GM04503 (cell line): ENCODE results near the gene SPDYE11.
"Not testable (repeated sequence)": the region's sequence is repeated elsewhere in the genome, so short reads cannot be mapped to it uniquely, and the experiment has no call there.

Experiments
- DNase-seq: peaks from one replicate; pipeline ENCODE4 v3.0.0-alpha.2; 2012; ENCODE audit warnings: low read depth

SPDYE11 gene

DNA sequence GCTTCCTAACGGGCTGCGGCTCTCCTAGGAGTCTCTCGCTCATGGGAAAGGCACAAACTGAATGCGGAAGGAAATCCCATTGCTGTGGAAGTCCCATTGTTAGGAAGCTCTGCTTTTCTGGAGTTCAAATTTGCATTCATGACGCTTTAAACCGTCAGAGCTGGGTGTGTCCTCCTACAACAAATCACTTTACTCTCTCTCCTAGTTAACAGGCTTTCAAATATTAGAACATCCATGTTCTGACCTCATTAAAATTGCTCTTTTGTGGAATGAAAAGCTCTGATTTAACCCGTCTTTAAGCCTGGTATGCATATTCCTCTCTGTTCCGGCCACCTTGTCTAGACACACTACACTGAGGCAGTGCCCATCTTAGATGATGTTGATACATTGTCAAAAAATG is at the start of gene SPDYE11:
Gene SPDYE11, minus strand, starts transcription at position 101 of the 400 bp plus-strand sequence. CDS start 1,800 bp downstream, outside the sequence.
- DNase-seq: not testable (repeated sequence)

DNA sequence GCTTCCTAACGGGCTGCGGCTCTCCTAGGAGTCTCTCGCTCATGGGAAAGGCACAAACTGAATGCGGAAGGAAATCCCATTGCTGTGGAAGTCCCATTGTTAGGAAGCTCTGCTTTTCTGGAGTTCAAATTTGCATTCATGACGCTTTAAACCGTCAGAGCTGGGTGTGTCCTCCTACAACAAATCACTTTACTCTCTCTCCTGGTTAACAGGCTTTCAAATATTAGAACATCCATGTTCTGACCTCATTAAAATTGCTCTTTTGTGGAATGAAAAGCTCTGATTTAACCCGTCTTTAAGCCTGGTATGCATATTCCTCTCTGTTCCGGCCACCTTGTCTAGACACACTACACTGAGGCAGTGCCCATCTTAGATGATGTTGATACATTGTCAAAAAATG is 28.2 kb upstream of the SPDYE11 start, which contains the start of gene SPDYE9:
Gene SPDYE9, minus strand, starts transcription at position 101 of the 400 bp plus-strand sequence. CDS start 1,800 bp downstream, outside the sequence.
- DNase-seq: not testable (repeated sequence)

- not testable (repeated sequence) for DNase-seq
Observed at GRCh38 chr7:73029666-73030065, 28.0 kb downstream of the SPDYE11 start, which contains the start of gene SPDYE8. SPDYE8 (minus strand) TSS chr7:73029766; CDS start chr7:73027966, 1,800 bp downstream.

GRCh38 chr7:73006491-73006890 is 51.2 kb downstream of the SPDYE11 start:
- DNase-seq: not testable (repeated sequence)

- DNase-seq: not testable (repeated sequence)
Observed at GRCh38 chr7:73005693-73006447, 51.8 kb downstream of the SPDYE11 start.

DNA sequence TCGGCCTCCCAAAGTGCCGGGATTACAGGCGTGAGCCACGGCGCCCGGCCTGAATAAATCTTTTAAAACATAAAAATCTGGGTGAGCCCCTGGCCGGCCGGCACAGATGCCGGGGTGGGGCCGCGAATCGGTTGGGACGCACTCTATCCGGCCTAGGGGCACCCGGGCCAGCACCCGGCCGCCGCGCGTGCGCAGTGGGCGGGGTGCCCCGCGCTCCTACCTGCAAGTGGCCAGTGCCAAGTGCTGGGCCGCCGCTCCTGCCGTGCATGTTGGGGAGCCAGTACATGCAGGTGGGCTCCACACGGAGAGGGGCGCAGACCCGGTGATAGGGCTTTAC is 52.4 kb downstream of the SPDYE11 start:
- DNase-seq: not testable (repeated sequence)

DNA sequence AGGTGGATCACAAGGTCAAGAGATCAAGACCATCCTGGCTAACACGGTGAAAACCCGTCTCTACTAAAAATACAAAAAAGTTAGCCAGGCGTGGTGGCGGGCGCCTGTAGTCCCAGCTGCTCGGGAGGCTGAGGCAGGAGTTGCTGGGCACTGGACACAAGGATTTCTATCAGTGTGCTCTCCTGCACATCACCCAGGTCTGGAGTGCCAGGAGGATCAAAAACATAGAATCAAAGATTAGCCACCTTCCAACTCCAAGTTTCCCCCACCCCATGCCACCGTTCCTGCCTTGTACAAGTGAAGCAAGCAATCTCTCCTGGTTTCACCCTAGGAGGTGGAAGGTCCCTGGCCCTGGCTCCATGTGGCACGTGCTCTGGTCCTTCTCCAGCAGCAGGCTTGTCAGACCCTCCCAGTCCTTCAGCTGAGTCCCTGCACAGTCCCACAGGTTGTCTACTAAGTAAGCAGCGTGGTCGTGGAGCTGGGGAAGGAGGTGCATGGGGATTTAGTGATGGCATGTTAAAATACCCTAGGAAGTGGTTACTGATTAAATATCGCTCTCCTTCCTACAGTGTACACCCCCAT is 59.7 kb downstream of the SPDYE11 start:
- DNase-seq: not testable (repeated sequence)
